ENCODE results near the gene NUP62CL. TPM values are rescaled to one million over a fixed set of nuclear protein-coding genes. Genes with fewer than 3 reads are reported as not detected.
A peak's percentile ranks its signal among the peaks of the same experiment; 100 is the strongest.
"Not testable (repeated sequence)": the region's sequence is repeated elsewhere in the genome, so short reads cannot be mapped to it uniquely, and the experiment has no call there.

Gene NUP62CL
- total RNA-seq, 4 donors from 2014 or later: 0.68 to 5.5 (median 2.1) TPM

DNA sequence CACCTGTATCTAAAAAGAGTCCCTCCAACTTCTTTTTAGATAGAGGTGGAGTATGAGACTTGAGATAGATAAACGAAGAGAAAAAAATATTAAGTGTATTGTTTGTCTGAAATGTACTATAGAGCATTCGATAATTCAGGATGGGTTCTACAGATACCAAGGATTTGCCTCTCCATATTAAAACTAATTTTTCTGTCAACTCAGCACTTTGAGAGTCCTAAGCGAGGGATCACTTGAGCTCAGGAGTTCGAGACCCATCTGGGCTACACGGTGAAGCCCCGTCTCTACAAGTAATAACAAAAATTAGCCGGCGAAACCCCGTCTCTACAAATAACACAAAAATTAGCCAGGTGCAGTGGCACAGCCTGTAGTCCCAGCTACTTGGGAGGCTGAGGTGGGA lies 1.7 kb upstream of the NUP62CL start:
- no peak for DNase-seq
- WGBS, 2 donors: 91% methylated on average over 9 of the region's 9 CpGs
- no peak overlapping the region for H3K4me3 ChIP-seq
- H3K9me3 ChIP-seq: no peaks in the 10 kb centered on the region
- TF ChIP-seq POLR2A (IDR thresholded peaks at IDR 0.05): no peak
- no peak for TF ChIP-seq CTCF (IDR thresholded peaks at IDR 0.05)
- intact Hi-C loops (cut with DNase I): no loop called here
- no peaks in the 10 kb centered on the region for H3K36me3 ChIP-seq
- no peaks in the 10 kb centered on the region for H3K27me3 ChIP-seq
- H3K4me1 ChIP-seq: peaks cover 0 to 8% (median 0%) of the 10 kb centered on the region in 3 donors
- no peak overlapping the region for H3K27ac ChIP-seq

GRCh38 chrX:107207089-107207488 lies 856 bp upstream of the NUP62CL start:
- Histone ChIP-seq H3K36me3 (no peaks in the 10 kb centered on the region), H3K9me3 (no peaks in the 10 kb centered on the region), H3K4me3 (no peak overlapping the region), H3K27ac (no peak overlapping the region), H3K4me1 (peaks cover 0 to 8% (median 0%) of the 10 kb centered on the region in 3 donors), H3K27me3 (no peaks in the 10 kb centered on the region)
- TF ChIP-seq POLR2A (IDR thresholded peaks at IDR 0.05) (no peak), CTCF (IDR thresholded peaks at IDR 0.05) (no peak)
- no peak for DNase-seq
- intact Hi-C loops (cut with DNase I): no loop called here
- WGBS, 2 donors: 85 to 90% methylated on average over 7 of the region's 7 CpGs

- Histone ChIP-seq H3K36me3 (no peaks in the 10 kb centered on the region), H3K4me3 (peak overlapping the region in 2 of 4 donors; percentile 51 to 61), H3K27ac (no peak overlapping the region), H3K4me1 (peaks cover 0 to 8% (median 0%) of the 10 kb centered on the region in 3 donors), H3K27me3 (no peaks in the 10 kb centered on the region), H3K9me3 (no peaks in the 10 kb centered on the region)
- intact Hi-C loops (cut with DNase I): no loop called here
- 50 to 78% methylated on average over 4 to 9 of the region's 9 CpGs for WGBS, 2 donors
- TF ChIP-seq CTCF (IDR thresholded peaks at IDR 0.05) (no peak), POLR2A (IDR thresholded peaks at IDR 0.05) (no peak)
- DNase-seq: no peak
These were observed 448 bp upstream of the NUP62CL start for GRCh38 chrX:107206697-107207065.

DNA sequence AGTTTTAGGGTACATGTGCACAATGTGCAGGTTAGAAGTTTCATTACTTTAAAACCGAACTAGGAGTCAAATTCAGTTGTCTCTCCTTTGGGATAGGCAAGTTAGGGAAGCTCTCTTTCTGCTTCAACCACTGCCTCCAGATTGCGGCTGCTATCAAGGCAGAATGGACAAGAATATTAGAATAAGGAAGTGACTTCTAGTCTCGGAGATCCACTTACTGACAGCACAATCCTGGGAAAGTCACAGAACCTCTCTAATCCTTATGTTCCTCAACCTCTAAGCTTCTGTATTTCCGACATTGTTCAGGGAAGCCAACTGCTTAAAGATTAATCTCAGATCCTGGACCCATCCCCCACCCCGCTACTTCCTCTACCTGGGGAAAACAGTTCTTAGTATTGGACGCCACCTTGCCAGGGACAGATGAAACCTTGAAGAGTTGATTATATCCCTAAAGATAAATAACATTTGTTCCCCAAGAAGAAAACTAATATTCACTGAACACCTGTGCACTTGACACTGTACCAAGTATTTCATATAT lies 2.1 kb downstream of the NUP62CL start:
- TF ChIP-seq CTCF (IDR thresholded peaks at IDR 0.05) (no peak), POLR2A (IDR thresholded peaks at IDR 0.05) (no peak)
- Histone ChIP-seq H3K27me3 (no peaks in the 10 kb centered on the region), H3K27ac (no peak overlapping the region), H3K4me1 (peaks cover 0 to 8% (median 0%) of the 10 kb centered on the region in 3 donors), H3K9me3 (no peaks in the 10 kb centered on the region), H3K4me3 (no peak overlapping the region), H3K36me3 (no peaks in the 10 kb centered on the region)
- 81 to 93% methylated on average over 3 to 6 of the region's 6 CpGs for WGBS, 2 donors
- no peak for DNase-seq
- intact Hi-C loops (cut with DNase I): no loop called here

GRCh38 chrX:107199491-107199890 lies 6.7 kb downstream of the NUP62CL start:
- intact Hi-C loops (cut with DNase I): no loop called here
- H3K36me3 ChIP-seq: no peaks in the 10 kb centered on the region
- 68 to 74% methylated on average over 3 of the region's 3 CpGs for WGBS, 2 donors

GRCh38 chrX:107198074-107198473 lies 8.2 kb downstream of the NUP62CL start:
- H3K4me1 ChIP-seq; H3K27ac ChIP-seq; H3K36me3 ChIP-seq; DNase-seq; intact Hi-C loops (cut with DNase I); H3K9me3 ChIP-seq; H3K4me3 ChIP-seq; H3K27me3 ChIP-seq: not testable (repeated sequence)
- 80 to 83% methylated on average over 1 to 6 of the region's 6 CpGs for WGBS, 2 donors

More at GRCh38 chrX:107199491-107199890, 6.7 kb downstream of the NUP62CL start:
- Histone ChIP-seq H3K4me3 (no peak overlapping the region), H3K27me3 (no peaks in the 10 kb centered on the region), H3K4me1 (no peaks in the 10 kb centered on the region), H3K9me3 (no peaks in the 10 kb centered on the region), H3K27ac (no peak overlapping the region)
- no peak for DNase-seq
- TF ChIP-seq POLR2A (IDR thresholded peaks at IDR 0.05): no peak
- no peak for TF ChIP-seq CTCF (IDR thresholded peaks at IDR 0.05)
